CD4-positive, alpha-beta T cell (primary cell): Measurements from ENCODE around the gene GDF2. TPM values are rescaled to one million over a fixed set of nuclear protein-coding genes. Genes with fewer than 3 reads are reported as not detected.

Source experiments
- ATAC-seq: fragments of 200-7000 bp; cut with Tn5 transposase; one replicate; pipeline ENCODE4 v1.10.0; 2022; ENCODE audit warnings: mild to moderate bottlenecking; ENCODE audit not compliant: poor library complexity
- CTCF ChIA-PET: fragments of 350-600 bp; sonication (Branson Sonifier 250); formaldehyde crosslinking; loops from one replicate; lab custom pipeline; 2021; ENCODE audit warnings: antibody characterized with exemption, inconsistent platforms; lab: Charles Lee
- POLR2A ChIA-PET: fragments of 350-600 bp; sonication (Branson Sonifier 250); formaldehyde crosslinking; loops from one replicate; lab custom pipeline; 2021; ENCODE audit warnings: antibody characterized with exemption, inconsistent platforms; lab: Charles Lee
- DNase-seq, 14 experiments: peaks; one replicate each; pipeline ENCODE4 v3.0.0-alpha.2; 2013 to 2020; ENCODE audit warnings: mixed read lengths in 2 of 14
- H3K27ac ChIP-seq, 2 donors: one replicate each; pipeline versions ENCODE4 v1.5.1 to v1.7.0; 2013; ENCODE audit warnings: low read length in 2 of 2, low read depth in 1 of 2, mild to moderate bottlenecking in 1 of 2
- H3K27me3 ChIP-seq, 2 experiments: 1 replicate in 1 of 2; 2 replicates in 1 of 2; pipeline versions ENCODE4 v1.6.1 to v1.7.0; 2013; ENCODE audit warnings: low read length in 2 of 2, control low read depth in 1 of 2, mild to moderate bottlenecking in 1 of 2, moderate library complexity in 1 of 2; ENCODE audit not compliant: insufficient read depth in 2 of 2, control insufficient read depth in 1 of 2
- H3K36me3 ChIP-seq: one replicate; pipeline ENCODE4 v1.6.1; 2013; ENCODE audit warnings: low read length, control low read depth; ENCODE audit not compliant: insufficient read depth
- H3K4me1 ChIP-seq: one replicate; pipeline ENCODE4 v1.6.1; 2013; ENCODE audit warnings: low read length, control low read depth; ENCODE audit not compliant: insufficient read depth
- H3K4me3 ChIP-seq: one replicate; pipeline ENCODE4 v1.5.1; 2013; ENCODE audit warnings: mild to moderate bottlenecking, low read length, moderate library complexity
- H3K9me3 ChIP-seq, 2 experiments: 1 replicate in 1 of 2; 2 replicates in 1 of 2; pipeline versions ENCODE4 v1.6.1 to v1.7.0; 2013; ENCODE audit warnings: low read length in 2 of 2, mild to moderate bottlenecking in 2 of 2, control low read depth in 1 of 2, moderate library complexity in 1 of 2; ENCODE audit not compliant: control insufficient read depth in 1 of 2, insufficient read depth in 1 of 2
- H3K27ac Mint-ChIP-seq: one replicate; pipeline ENCODE4 v1.8.0; 2020; ENCODE audit warnings: mixed read lengths
- H3K27me3 Mint-ChIP-seq: one replicate; pipeline ENCODE4 v1.8.0; 2021; ENCODE audit warnings: mixed read lengths
- H3K36me3 Mint-ChIP-seq: one replicate; pipeline ENCODE4 v1.8.0; 2021; ENCODE audit warnings: low read depth, mixed read lengths
- H3K4me1 Mint-ChIP-seq: one replicate; pipeline ENCODE4 v1.8.0; 2021; ENCODE audit warnings: low read depth, mixed read lengths
- H3K4me3 Mint-ChIP-seq: one replicate; pipeline ENCODE4 v1.8.0; 2020; ENCODE audit warnings: mild to moderate bottlenecking, mixed read lengths
- H3K9me3 Mint-ChIP-seq: one replicate; pipeline ENCODE4 v1.8.0; 2020; ENCODE audit warnings: mixed read lengths
- intact Hi-C, 2 experiments: fragments of 100-400 bp; cut with DNase I in 1 of 2; cut with micrococcal nuclease in 1 of 2; formaldehyde crosslinking; loops; one replicate each; pipeline versions ENCODE4 v1.15.1 to v1.9.0; 2023 to 2025; cut with DNase I, micrococcal nuclease
- total RNA-seq, 174 experiments: library from RNA in 2 of 174; stranded (reverse) in 2 of 174; gene quantifications; one replicate each; pipeline ENCODE4 v1.2.3 and lab custom pipeline; 2021 to 2026
- TF ChIP-seq, protein P1 (sequence below): fragments of 200-600 bp; IDR thresholded peaks from one replicate; pipeline ENCODE4 v1.8.0; 2022; ENCODE audit warnings: antibody characterized with exemption, mild to moderate bottlenecking

GDF2 gene
- total RNA-seq, 2 experiments from 2014 or later = not detected

DNA sequence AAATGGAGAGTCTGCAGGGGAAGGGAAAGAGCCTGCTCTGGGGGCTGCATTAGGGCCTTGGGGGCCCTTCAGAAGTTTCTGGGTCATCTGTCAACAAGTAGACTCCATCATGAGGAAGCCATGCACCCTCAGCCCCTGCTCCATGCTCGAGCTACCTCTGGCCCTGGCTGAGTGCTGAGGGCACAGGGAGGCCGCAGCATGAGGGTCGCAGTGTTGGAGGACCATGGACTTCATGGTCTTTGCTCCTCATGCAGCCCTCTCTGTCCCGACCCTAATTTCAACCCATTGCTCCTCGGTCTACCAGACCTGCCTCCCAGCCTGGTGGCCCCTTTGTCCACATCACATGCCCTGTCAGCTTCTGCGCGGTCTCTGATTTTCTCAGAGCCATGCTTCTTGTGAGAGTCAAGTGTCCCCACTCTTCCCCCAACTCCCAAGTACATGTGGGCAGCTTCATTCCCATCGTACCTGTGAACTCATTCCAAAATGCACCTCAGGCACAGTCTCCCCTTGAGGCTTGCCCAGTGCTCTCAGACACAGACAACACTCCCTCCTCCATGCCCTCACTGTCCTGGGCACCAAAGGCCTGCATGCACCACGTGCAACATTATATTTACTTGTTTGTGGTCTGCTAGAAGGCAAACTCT lies 47.1 kb downstream of the GDF2 start:
- Histone ChIP-seq H3K9me3 (peaks cover 0 to 7% of the 10 kb centered on the region in 2 experiments), H3K36me3 (no peaks in the 10 kb centered on the region), H3K4me1 (no peaks in the 10 kb centered on the region), H3K4me3 (no peak overlapping the region), H3K27ac (no peak overlapping the region), H3K27me3 (peaks cover 0 to under 1% of the 10 kb centered on the region in 2 experiments)
- ChIA-PET POLR2A (no interaction called here), CTCF (no interaction called here)
- DNase-seq (peak in 1 of 14 experiments; percentile 10), ATAC-seq (no peak)
- intact Hi-C loops = no loop called here
- H3K4me3 Mint-ChIP-seq = no peak overlapping the region
- TF ChIP-seq, protein P1, sequence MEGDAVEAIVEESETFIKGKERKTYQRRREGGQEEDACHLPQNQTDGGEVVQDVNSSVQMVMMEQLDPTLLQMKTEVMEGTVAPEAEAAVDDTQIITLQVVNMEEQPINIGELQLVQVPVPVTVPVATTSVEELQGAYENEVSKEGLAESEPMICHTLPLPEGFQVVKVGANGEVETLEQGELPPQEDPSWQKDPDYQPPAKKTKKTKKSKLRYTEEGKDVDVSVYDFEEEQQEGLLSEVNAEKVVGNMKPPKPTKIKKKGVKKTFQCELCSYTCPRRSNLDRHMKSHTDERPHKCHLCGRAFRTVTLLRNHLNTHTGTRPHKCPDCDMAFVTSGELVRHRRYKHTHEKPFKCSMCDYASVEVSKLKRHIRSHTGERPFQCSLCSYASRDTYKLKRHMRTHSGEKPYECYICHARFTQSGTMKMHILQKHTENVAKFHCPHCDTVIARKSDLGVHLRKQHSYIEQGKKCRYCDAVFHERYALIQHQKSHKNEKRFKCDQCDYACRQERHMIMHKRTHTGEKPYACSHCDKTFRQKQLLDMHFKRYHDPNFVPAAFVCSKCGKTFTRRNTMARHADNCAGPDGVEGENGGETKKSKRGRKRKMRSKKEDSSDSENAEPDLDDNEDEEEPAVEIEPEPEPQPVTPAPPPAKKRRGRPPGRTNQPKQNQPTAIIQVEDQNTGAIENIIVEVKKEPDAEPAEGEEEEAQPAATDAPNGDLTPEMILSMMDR = no peak
- no peaks in the 10 kb centered on the region for H3K4me1 Mint-ChIP-seq
- H3K36me3 Mint-ChIP-seq = no peaks in the 10 kb centered on the region
- no peaks in the 10 kb centered on the region for H3K9me3 Mint-ChIP-seq
- peaks cover 8% of the 10 kb centered on the region for H3K27me3 Mint-ChIP-seq
- no peak overlapping the region for H3K27ac Mint-ChIP-seq

GRCh38 chr10:47370015-47370767 lies 47.9 kb downstream of the GDF2 start:
- Mint-ChIP-seq H3K27me3 (peaks cover 12% of the 10 kb centered on the region), H3K4me1 (no peaks in the 10 kb centered on the region), H3K27ac (no peak overlapping the region), H3K4me3 (no peak overlapping the region), H3K36me3 (no peaks in the 10 kb centered on the region), H3K9me3 (no peaks in the 10 kb centered on the region)
- no peak overlapping the region for H3K27ac ChIP-seq
- peak in 1 of 14 experiments; percentile 2 for DNase-seq
- no peak for ATAC-seq
- no peaks in the 10 kb centered on the region for H3K4me1 ChIP-seq
- ChIA-PET POLR2A (no interaction called here), CTCF (no interaction called here)
- H3K4me3 ChIP-seq = no peak overlapping the region
- intact Hi-C loops = no loop called here
- TF ChIP-seq, protein P1 = no peak
- H3K36me3 ChIP-seq = no peaks in the 10 kb centered on the region
- H3K27me3 ChIP-seq = peaks cover 0 to 6% of the 10 kb centered on the region in 2 experiments
- H3K9me3 ChIP-seq = peaks cover 0 to 7% of the 10 kb centered on the region in 2 experiments

GRCh38 chr10:47370878-47371277 lies 48.6 kb downstream of the GDF2 start:
- DNase-seq = peak in 1 of 14 experiments; percentile 8
- Histone ChIP-seq H3K27me3 (peaks cover 0 to 6% of the 10 kb centered on the region in 2 experiments), H3K4me3 (no peak overlapping the region), H3K27ac (no peak overlapping the region), H3K36me3 (no peaks in the 10 kb centered on the region), H3K4me1 (no peaks in the 10 kb centered on the region), H3K9me3 (peaks cover 0 to 7% of the 10 kb centered on the region in 2 experiments)
- no peak overlapping the region for H3K4me3 Mint-ChIP-seq
- no peak overlapping the region for H3K27ac Mint-ChIP-seq
- H3K9me3 Mint-ChIP-seq = no peaks in the 10 kb centered on the region
- intact Hi-C loops = no loop called here
- CTCF ChIA-PET = no interaction called here
- H3K27me3 Mint-ChIP-seq = peaks cover 19% of the 10 kb centered on the region
- no peaks in the 10 kb centered on the region for H3K36me3 Mint-ChIP-seq
- H3K4me1 Mint-ChIP-seq = no peaks in the 10 kb centered on the region
- POLR2A ChIA-PET = no interaction called here
- TF ChIP-seq, protein P1 = no peak
- no peak for ATAC-seq
